HepG2 (cell line): ENCODE results near the gene DDX20. TPM values are rescaled to one million over a fixed set of nuclear protein-coding genes. Genes with fewer than 3 reads are reported as not detected.

Source experiments
- ATAC-seq: fragments of 200-7000 bp; cut with Tn5 transposase; 3 replicates; pipeline ENCODE4 v1.9.1; 2020; ENCODE audit warnings: mild to moderate bottlenecking, moderate library complexity
- BruUV-seq: library from RNA; stranded (reverse); fragments of 400-500 nt; replicated peaks from 2 replicates; lab custom pipeline; 2021; lab: Mats Ljungman, UMichigan
- CTCF ChIA-PET: fragments of 300-600 bp; formaldehyde crosslinking; extraction: SDS; loops from one replicate; lab custom pipeline; 2021; ENCODE audit warnings: low total read pairs, inconsistent platforms, low intra/inter-chr PET ratio; lab: Yijun Ruan, JAX
- POLR2A ChIA-PET: fragments of 350-600 bp; sonication (Branson Sonifier 250); formaldehyde crosslinking; loops from one replicate; lab custom pipeline; 2020; ENCODE audit warnings: antibody characterized with exemption, inconsistent platforms; lab: Yijun Ruan, JAX
- DNase-seq: peaks from one replicate; pipeline ENCODE4 v3.0.0-alpha.2; 2015; ENCODE audit warnings: low spot score
- FAIRE-seq: peaks from 3 replicates; lab custom pipeline; 2011; peaks lifted over from hg19 to GRCh38; lab: Jason Lieb, UNC
- H2AFZ ChIP-seq: one replicate; pipeline ENCODE4 v1.6.1; 2011; ENCODE audit warnings: low read length, inconsistent platforms
- H3K27ac ChIP-seq: fragments of 300-600 bp; 3 replicates; pipeline ENCODE4 v1.8.0; 2011; ENCODE audit warnings: mixed run types, mild to moderate bottlenecking, mixed read lengths, low read length, inconsistent platforms; ENCODE audit not compliant: insufficient read depth; ENCODE audit errors: extremely low read length
- H3K27me3 ChIP-seq, 2 experiments: fragments of 200-600 bp in 1 of 2; 2 replicates in 1 of 2; 3 replicates in 1 of 2; pipeline versions ENCODE4 v1.6.0 to v1.8.0; 2011; ENCODE audit warnings: low read length in 2 of 2, mild to moderate bottlenecking in 2 of 2, moderate library complexity in 2 of 2, inconsistent platforms in 1 of 2; ENCODE audit not compliant: insufficient read depth in 2 of 2, control insufficient read depth in 1 of 2
- H3K36me3 ChIP-seq, 2 experiments: fragments of 200-600 bp in 1 of 2; replicated peaks in 1 of 2; 2 replicates in 1 of 2; 3 replicates in 1 of 2; pipeline versions ENCODE4 v1.5.1 to v1.8.0; 2011; ENCODE audit warnings: low read length in 2 of 2, inconsistent platforms in 1 of 2; ENCODE audit not compliant: insufficient read depth in 2 of 2, control insufficient read depth in 1 of 2
- H3K4me1 ChIP-seq: 2 replicates; pipeline ENCODE4 v1.5.1; 2012; ENCODE audit warnings: low read length, inconsistent platforms; ENCODE audit not compliant: insufficient read depth
- H3K4me2 ChIP-seq: 2 replicates; pipeline ENCODE4 v1.6.0; 2011; ENCODE audit warnings: low read depth, low read length, inconsistent platforms
- H3K4me3 ChIP-seq, 3 experiments: fragments of 200-600 bp in 1 of 3; sonication (generic), shearing (Covaris generic) in 1 of 3; replicated peaks in 1 of 3; 2 replicates each; pipeline ENCODE4 v1.5.1; 2011 to 2016; ENCODE audit warnings: low read length in 3 of 3, inconsistent platforms in 2 of 3, low read depth in 2 of 3, mild to moderate bottlenecking in 2 of 3, control low read depth in 1 of 3, mixed read lengths in 1 of 3; ENCODE audit not compliant: insufficient read depth in 1 of 3
- H3K79me2 ChIP-seq: one replicate; pipeline ENCODE4 v1.6.1; 2011; ENCODE audit warnings: low read length, inconsistent platforms; ENCODE audit not compliant: insufficient read depth
- H3K9ac ChIP-seq: 2 replicates; pipeline ENCODE4 v1.6.0; 2011; ENCODE audit warnings: mild to moderate bottlenecking, low read depth, low read length, inconsistent platforms; ENCODE audit not compliant: insufficient read depth
- H3K9me3 ChIP-seq: 2 replicates; pipeline ENCODE4 v1.5.1; 2012; ENCODE audit warnings: mild to moderate bottlenecking, low read length
- H4K20me1 ChIP-seq: 2 replicates; pipeline ENCODE4 v1.6.0; 2011; ENCODE audit warnings: inconsistent platforms, mild to moderate bottlenecking, low read length, moderate library complexity; ENCODE audit not compliant: insufficient read depth
- GABPA ChIP-seq, 2 experiments: IDR thresholded peaks; 2 replicates each; pipeline ENCODE4 v1.6.1; 2011 to 2016; ENCODE audit warnings: low read depth in 2 of 2, low read length in 1 of 2, missing biosample characterization in 1 of 2, missing genetic modification characterization in 1 of 2
- GABPB1 ChIP-seq: IDR thresholded peaks from 2 replicates; pipeline ENCODE4 v1.6.1; 2016; ENCODE audit warnings: mild to moderate bottlenecking, missing genetic modification reagents, moderate library complexity, missing compliant biosample characterization
- NFAT5 ChIP-seq: sonication (generic); formaldehyde crosslinking; IDR thresholded peaks from 2 replicates; pipeline ENCODE4 v1.4.0; 2020; ENCODE audit warnings: missing genetic modification reagents
- THRA ChIP-seq: sonication (generic); formaldehyde crosslinking; IDR thresholded peaks from 2 replicates; pipeline ENCODE4 v1.4.0; 2020; ENCODE audit warnings: missing genetic modification reagents, borderline replicate concordance
- ZEB1 ChIP-seq: IDR thresholded peaks from 2 replicates; pipeline ENCODE4 v1.6.1; 2012; ENCODE audit warnings: mild to moderate bottlenecking, low read depth, inconsistent platforms; ENCODE audit not compliant: insufficient replicate concordance
- WGBS: methylation state at CpG from one replicate; pipeline ENCODE4 v1.1.6; 2017; ENCODE audit warnings: low lambda C conversion rate; 5-methylcytosine and 5-hydroxymethylcytosine counted together
- in situ Hi-C: cut with HindIII; loops from 2 replicates; pipeline ENCODE4 v1.10.0; 2017; ENCODE audit warnings: low pct_unique_long_range_greater_than_20kb; ENCODE audit not compliant: extremely low pct_ligation_motif_present
- intact Hi-C: fragments of 100-400 bp; cut with micrococcal nuclease; formaldehyde crosslinking; loops from one replicate; pipeline ENCODE4 v1.10.0; 2022; ENCODE audit not compliant: unreplicated experiment
- polyA plus RNA-seq, 8 experiments: library from polyadenylated mRNA; depleted of rRNA in 3 of 8; stranded (reverse) in 7 of 8; unstranded in 1 of 8; fragments of >200 nt; fragmentation: Illumina TruSeq in 4 of 8; extraction: Trizol in 4 of 8; gene quantifications; 2 replicates each; pipeline versions ENCODE4 v1.2.1 to v1.2.3, GENCODE V29; 2011 to 2016; ENCODE audit warnings: low read depth in 4 of 8, missing spikeins in 1 of 8, mixed read lengths in 1 of 8; ENCODE audit not compliant: insufficient read depth in 1 of 8
- total RNA-seq, 5 experiments: library from RNA; depleted of rRNA; stranded (reverse); fragments of >200 nt; fragmentation: Illumina TruSeq; extraction: Trizol; gene quantifications; 2 replicates each; pipeline ENCODE4 v1.2.3, GENCODE V29; 2016; ENCODE audit warnings: low read depth in 1 of 5

DDX20 gene
- total and polyA plus RNA-seq, 2 of the 13 experiments (the other 11 are each of a cell fraction or from before 2014, with no cell fraction given), result 4.0 to 14.3 TPM

- H3K27me3 ChIP-seq, result peaks cover 3 to 24% of the 10 kb centered on the region in 2 experiments; a peak in 3 of 5 replicates
- no peak overlapping the region for H2AFZ ChIP-seq
- H3K9me3 ChIP-seq, result no peaks in the 10 kb centered on the region
- peaks cover 9% of the 10 kb centered on the region; the same call in 1 of the 2 replicates for H3K4me1 ChIP-seq
- H3K4me2 ChIP-seq, result peak overlapping the region; percentile 25
- FAIRE-seq (no peak), DNase-seq (peak; percentile 10), ATAC-seq (peak; percentile 38)
- no peaks in the 10 kb centered on the region for H4K20me1 ChIP-seq
- 2% methylated on average over 5 of the region's 5 CpGs for WGBS
- no TSS peak for BruUV-seq
- H3K36me3 ChIP-seq, result no peaks in the 10 kb centered on the region
- no peak overlapping the region for H3K9ac ChIP-seq
- peak overlapping the region in 1 of 3 experiments; percentile 23; a peak in 1 of 6 replicates for H3K4me3 ChIP-seq
- ChIA-PET CTCF (no interaction called here), POLR2A (no interaction called here)
- intact Hi-C loops, result no loop called here
- no peaks in the 10 kb centered on the region for H3K79me2 ChIP-seq
- in situ Hi-C loops, result no loop called here
- TF ChIP-seq NFAT5 (CRISPR knock-in tag), result no peak
- TF ChIP-seq GABPB1 (CRISPR knock-in tag), result peak; percentile 34; the same call in 1 of the 2 replicates
- TF ChIP-seq THRA (CRISPR knock-in tag), result peak; percentile 68; the same call in 1 of the 2 replicates
- TF ChIP-seq ZEB1, result no peak
- TF ChIP-seq GABPA (IDR thresholded peaks at IDR 0.05; ENCODE audit: low read depth, low read length), result no peak
- peak; percentile 81 for TF ChIP-seq GABPA (CRISPR knock-in tag; IDR thresholded peaks at IDR 0.05; ENCODE audit: low read depth)
- no peak overlapping the region for H3K27ac ChIP-seq
These were observed 36.5 kb downstream of the DDX20 start for GRCh38 chr1:111792249-111792648.
